Cerebellar nuclear complex (tissue), 1 donor: ENCODE measurements around the gene SLC20A1.
"Not testable (repeated sequence)": the region's sequence is repeated elsewhere in the genome, so short reads cannot be mapped to it uniquely, and the experiment has no call there.

ENCODE experiments used
- DNase-seq, 2 experiments: peaks; one replicate each; lab custom pipeline; 2025; lab: John Stamatoyannopoulos, UW

Gene SLC20A1

GRCh38 chr2:112645310-112646101, at the start of gene SLC20A1:
Gene SLC20A1, plus strand, starts transcription at chr2:112645939. Its CDS starts 890 bp downstream, at chr2:112646829.
- peak; percentile 43 to 79 for DNase-seq

GRCh38 chr2:112597537-112598322, 48.0 kb upstream of the SLC20A1 start:
- DNase-seq, result no peak

GRCh38 chr2:112600634-112601033, 45.1 kb upstream of the SLC20A1 start:
- DNase-seq, result no peak

- DNase-seq, result no peak
Observed at GRCh38 chr2:112601754-112602153, 44.0 kb upstream of the SLC20A1 start.

GRCh38 chr2:112602917-112603316, 42.8 kb upstream of the SLC20A1 start:
- no peak for DNase-seq

GRCh38 chr2:112603731-112604130, 42.0 kb upstream of the SLC20A1 start:
- no peak for DNase-seq

GRCh38 chr2:112604952-112605351, 40.8 kb upstream of the SLC20A1 start:
- no peak for DNase-seq

- no peak for DNase-seq
Observed at GRCh38 chr2:112605926-112606325, 39.8 kb upstream of the SLC20A1 start.

GRCh38 chr2:112606547-112606946, 39.2 kb upstream of the SLC20A1 start:
- no peak for DNase-seq

- no peak for DNase-seq
Observed at GRCh38 chr2:112607680-112608438, 37.9 kb upstream of the SLC20A1 start.

- DNase-seq, result not testable (repeated sequence)
Observed at GRCh38 chr2:112609320-112609719, 36.4 kb upstream of the SLC20A1 start.

GRCh38 chr2:112612283-112612682, 33.5 kb upstream of the SLC20A1 start:
- DNase-seq, result not testable (repeated sequence)

GRCh38 chr2:112614201-112614840, 31.4 kb upstream of the SLC20A1 start:
- DNase-seq, result no peak

GRCh38 chr2:112615051-112615450, 30.7 kb upstream of the SLC20A1 start:
- DNase-seq, result no peak

GRCh38 chr2:112615798-112616197, 29.9 kb upstream of the SLC20A1 start:
- DNase-seq, result not testable (repeated sequence)

- no peak for DNase-seq
Observed at GRCh38 chr2:112618383-112618782, 27.4 kb upstream of the SLC20A1 start.

- no peak for DNase-seq
Observed at GRCh38 chr2:112621790-112622527, 23.8 kb upstream of the SLC20A1 start.

- DNase-seq, result no peak
Observed at GRCh38 chr2:112622528-112622849, 23.2 kb upstream of the SLC20A1 start.

GRCh38 chr2:112623913-112624777, 21.6 kb upstream of the SLC20A1 start:
- DNase-seq, result no peak

- no peak for DNase-seq
Observed at GRCh38 chr2:112625474-112626114, 20.1 kb upstream of the SLC20A1 start.
